Endothelial cell of umbilical vein (primary cell): ENCODE results near the gene BBX. TPM values are rescaled to one million over a fixed set of nuclear protein-coding genes. Genes with fewer than 3 reads are reported as not detected.
A peak's percentile ranks its signal among the peaks of the same experiment; 100 is the strongest.

Experiments used
- BruUV-seq: library from RNA; stranded (reverse); fragments of 400-500 nt; replicated peaks from 2 replicates; lab custom pipeline; 2021; lab: Mats Ljungman, UMichigan
- CTCF ChIA-PET: fragments of 300-600, 350-600 bp; sonication (Branson Sonifier 250); formaldehyde crosslinking; loops from one replicate; lab custom pipeline; 2021; ENCODE audit warnings: antibody characterized with exemption, inconsistent platforms; lab: Charles Lee
- POLR2A ChIA-PET: fragments of 300-600, 350-600 bp; sonication (Branson Sonifier 250); formaldehyde crosslinking; loops from one replicate; lab custom pipeline; 2021; ENCODE audit warnings: antibody characterized with exemption, inconsistent platforms; lab: Charles Lee
- DNase-seq: peaks from one replicate; pipeline ENCODE4 v3.0.0-alpha.2; 2011; ENCODE audit warnings: low read depth, low spot score
- FAIRE-seq: peaks from 2 replicates; lab custom pipeline; 2011; peaks lifted over from hg19 to GRCh38; lab: Jason Lieb, UNC
- H2AFZ ChIP-seq: 2 replicates; pipeline ENCODE4 v1.6.0; 2012; ENCODE audit warnings: low read depth, low read length, control low read depth, inconsistent platforms
- H3K27ac ChIP-seq: 2 replicates; pipeline ENCODE4 v1.5.1; 2011; ENCODE audit warnings: low read depth, mild to moderate bottlenecking, control low read depth, low read length, moderate library complexity; ENCODE audit not compliant: insufficient read depth
- H3K27me3 ChIP-seq, 2 experiments: 2 replicates each; pipeline versions ENCODE4 v1.6.0 to v1.6.1; 2011; ENCODE audit warnings: low read length in 2 of 2, mixed read lengths in 1 of 2; ENCODE audit not compliant: control insufficient read depth in 2 of 2, insufficient read depth in 2 of 2
- H3K36me3 ChIP-seq, 2 experiments: 2 replicates in 1 of 2; 3 replicates in 1 of 2; pipeline ENCODE4 v1.5.1; 2011; ENCODE audit warnings: low read length in 2 of 2, mild to moderate bottlenecking in 1 of 2, moderate library complexity in 1 of 2; ENCODE audit not compliant: control insufficient read depth in 2 of 2, insufficient read depth in 2 of 2; ENCODE audit errors: extremely low read depth in 1 of 2
- H3K4me1 ChIP-seq: 3 replicates; pipeline ENCODE4 v1.5.1; 2011; ENCODE audit warnings: mild to moderate bottlenecking, low read length; ENCODE audit not compliant: control insufficient read depth, insufficient read depth; ENCODE audit errors: extremely low read depth
- H3K4me2 ChIP-seq: 2 replicates; pipeline ENCODE4 v1.6.1; 2011; ENCODE audit warnings: low read length, control low read depth, mixed read lengths; ENCODE audit not compliant: insufficient read depth
- H3K4me3 ChIP-seq, 3 experiments: fragments of 200-600 bp in 1 of 3; sonication (generic), shearing (Covaris generic) in 1 of 3; replicated peaks in 1 of 3; 2 replicates each; pipeline ENCODE4 v1.5.1; 2011 to 2016; ENCODE audit warnings: control low read depth in 3 of 3, low read length in 3 of 3, mild to moderate bottlenecking in 2 of 3, inconsistent platforms in 1 of 3, low read depth in 1 of 3, moderate library complexity in 1 of 3; ENCODE audit not compliant: insufficient read depth in 1 of 3
- H3K79me2 ChIP-seq: 2 replicates; pipeline ENCODE4 v1.6.0; 2012; ENCODE audit warnings: low read length, inconsistent platforms; ENCODE audit not compliant: control insufficient read depth, insufficient read depth
- H3K9ac ChIP-seq: replicated peaks from 2 replicates; pipeline ENCODE3; 2011; ENCODE audit warnings: low read length, control low read depth; ENCODE audit not compliant: insufficient read depth; ENCODE audit errors: extremely low read depth
- H3K9me1 ChIP-seq: replicated peaks from 3 replicates; pipeline ENCODE4 v1.6.0; 2011; ENCODE audit warnings: mild to moderate bottlenecking, low read length; ENCODE audit not compliant: control insufficient read depth, insufficient read depth; ENCODE audit errors: extremely low read depth
- H3K9me3 ChIP-seq: replicated peaks from 2 replicates; pipeline ENCODE4 v1.5.1; 2012; ENCODE audit warnings: low read length, inconsistent platforms; ENCODE audit not compliant: control insufficient read depth, insufficient read depth
- H4K20me1 ChIP-seq: replicated peaks from 2 replicates; pipeline ENCODE3; 2011; ENCODE audit warnings: mild to moderate bottlenecking, low read length; ENCODE audit not compliant: control insufficient read depth, insufficient read depth; ENCODE audit errors: extremely low read depth
- EZH2 ChIP-seq: IDR thresholded peaks from 2 replicates; pipeline ENCODE4 v1.6.1; 2012; ENCODE audit warnings: borderline replicate concordance, low read depth, mild to moderate bottlenecking, moderate library complexity, low read length, inconsistent platforms; ENCODE audit not compliant: severe bottlenecking
- FOS ChIP-seq: IDR thresholded peaks from 2 replicates; pipeline ENCODE4 v1.6.1; 2011; ENCODE audit warnings: mild to moderate bottlenecking, low read length, moderate library complexity, borderline replicate concordance; ENCODE audit not compliant: insufficient read depth
- GATA2 ChIP-seq: IDR thresholded peaks from 2 replicates; pipeline ENCODE4 v1.7.0; 2011; ENCODE audit warnings: low read depth, mild to moderate bottlenecking, moderate library complexity, mixed read lengths, low read length; ENCODE audit not compliant: insufficient read length, insufficient read depth
- JUN ChIP-seq: IDR thresholded peaks from 2 replicates; pipeline ENCODE4 v1.6.1; 2011; ENCODE audit warnings: borderline replicate concordance, low read depth; ENCODE audit not compliant: insufficient read length, insufficient read depth
- MYC ChIP-seq: IDR thresholded peaks from one replicate; pipeline ENCODE4 v1.6.1; 2011; ENCODE audit warnings: mild to moderate bottlenecking, low read depth, low read length
- POLR2A ChIP-seq: IDR thresholded peaks from 2 replicates; pipeline ENCODE4 v1.6.1; 2012; ENCODE audit warnings: low read depth, mild to moderate bottlenecking, control low read depth, low read length
- POLR2AphosphoS5 ChIP-seq: IDR thresholded peaks from 2 replicates; pipeline ENCODE4 v1.6.1; 2012; ENCODE audit warnings: low read depth, mild to moderate bottlenecking, control low read depth, low read length, moderate library complexity; ENCODE audit not compliant: insufficient read depth
- dilution Hi-C: fragments of 300-500 bp; cut with MboI; formaldehyde crosslinking; loops from one replicate; pipeline ENCODE4 v1.15.0; 2019; ENCODE audit warnings: low sequenced_read_pairs; ENCODE audit not compliant: extremely low pct_ligation_motif_present
- intact Hi-C: fragments of 100-400 bp; cut with micrococcal nuclease; formaldehyde crosslinking; loops from one replicate; pipeline ENCODE4 v1.10.0; 2022
- polyA plus RNA-seq, 4 experiments: library from polyadenylated mRNA; depleted of rRNA in 3 of 4; stranded (reverse) in 3 of 4; unstranded in 1 of 4; fragments of >200 nt; gene quantifications; 2 replicates each; pipeline versions ENCODE4 v1.2.1 to v1.2.3, GENCODE V29; 2011 to 2012; ENCODE audit warnings: missing spikeins in 1 of 4
- total RNA-seq: library from RNA; stranded (reverse); gene quantifications from 2 replicates; pipeline ENCODE4 v1.2.3, GENCODE V29; 2021
- TF ChIP-seq, protein P1 (sequence below): IDR thresholded peaks from 2 replicates; pipeline ENCODE4 v1.6.1; 2011; ENCODE audit not compliant: insufficient read depth, insufficient read length
- TF ChIP-seq, protein P2 (sequence below), 2 donors: IDR thresholded peaks; 1 replicate in 1 of 2; 2 replicates in 1 of 2; pipeline ENCODE4 v1.5.1; 2011; ENCODE audit warnings: low read length in 2 of 2, mild to moderate bottlenecking in 2 of 2, moderate library complexity in 2 of 2, control low read depth in 1 of 2, inconsistent platforms in 1 of 2, low read depth in 1 of 2; ENCODE audit not compliant: insufficient read depth in 1 of 2; ENCODE audit errors: extremely low read depth in 1 of 2

Gene BBX
- total and polyA plus RNA-seq, 2 donors (not counting 3 experiments of a cell fraction or from before 2014, with no cell fraction given): 21.4 to 43.4 TPM

DNA sequence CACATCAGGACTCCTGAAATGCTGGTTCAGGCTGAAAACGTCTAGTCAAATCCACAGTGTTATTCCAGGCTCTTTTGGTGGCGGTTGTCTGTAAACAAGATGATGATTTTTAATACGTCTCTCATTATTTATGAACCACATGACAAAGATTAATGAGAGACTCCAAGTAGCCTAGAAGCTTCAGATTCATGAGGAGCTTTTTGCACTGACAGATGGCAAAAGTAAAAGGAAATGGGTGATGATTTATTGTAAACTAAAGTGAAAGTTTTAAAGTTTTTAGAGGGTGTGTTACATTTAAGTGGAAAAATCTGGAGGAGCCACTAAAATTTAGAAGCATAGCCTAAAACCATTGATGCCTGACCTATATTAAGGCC, 77.0 kb downstream of the BBX start:
- no TSS peak for BruUV-seq
- Histone ChIP-seq H3K4me3 (peak overlapping the region; percentile 19 to 62 (median 37)), H3K9me3 (no peaks in the 10 kb centered on the region), H3K4me2 (peak overlapping the region; percentile 84), H3K4me1 (peaks cover 20% of the 10 kb centered on the region), H3K27me3 (no peaks in the 10 kb centered on the region), H4K20me1 (no peaks in the 10 kb centered on the region), H2AFZ (peak overlapping the region; percentile 95), H3K79me2 (no peaks in the 10 kb centered on the region), H3K9ac (peak overlapping the region; percentile 79), H3K9me1 (no peaks in the 10 kb centered on the region), H3K36me3 (no peaks in the 10 kb centered on the region), H3K27ac (peak overlapping the region; percentile 84)
- TF ChIP-seq JUN (no peak), EZH2 (no peak), POLR2A (no peak), GATA2 (no peak), POLR2AphosphoS5 (no peak), FOS (no peak), MYC (no peak)
- TF ChIP-seq, protein P1, sequence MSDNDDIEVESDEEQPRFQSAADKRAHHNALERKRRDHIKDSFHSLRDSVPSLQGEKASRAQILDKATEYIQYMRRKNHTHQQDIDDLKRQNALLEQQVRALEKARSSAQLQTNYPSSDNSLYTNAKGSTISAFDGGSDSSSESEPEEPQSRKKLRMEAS: no peak
- TF ChIP-seq, protein P2, sequence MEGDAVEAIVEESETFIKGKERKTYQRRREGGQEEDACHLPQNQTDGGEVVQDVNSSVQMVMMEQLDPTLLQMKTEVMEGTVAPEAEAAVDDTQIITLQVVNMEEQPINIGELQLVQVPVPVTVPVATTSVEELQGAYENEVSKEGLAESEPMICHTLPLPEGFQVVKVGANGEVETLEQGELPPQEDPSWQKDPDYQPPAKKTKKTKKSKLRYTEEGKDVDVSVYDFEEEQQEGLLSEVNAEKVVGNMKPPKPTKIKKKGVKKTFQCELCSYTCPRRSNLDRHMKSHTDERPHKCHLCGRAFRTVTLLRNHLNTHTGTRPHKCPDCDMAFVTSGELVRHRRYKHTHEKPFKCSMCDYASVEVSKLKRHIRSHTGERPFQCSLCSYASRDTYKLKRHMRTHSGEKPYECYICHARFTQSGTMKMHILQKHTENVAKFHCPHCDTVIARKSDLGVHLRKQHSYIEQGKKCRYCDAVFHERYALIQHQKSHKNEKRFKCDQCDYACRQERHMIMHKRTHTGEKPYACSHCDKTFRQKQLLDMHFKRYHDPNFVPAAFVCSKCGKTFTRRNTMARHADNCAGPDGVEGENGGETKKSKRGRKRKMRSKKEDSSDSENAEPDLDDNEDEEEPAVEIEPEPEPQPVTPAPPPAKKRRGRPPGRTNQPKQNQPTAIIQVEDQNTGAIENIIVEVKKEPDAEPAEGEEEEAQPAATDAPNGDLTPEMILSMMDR (IDR thresholded peaks at IDR 0.05; ENCODE audit: extremely low read depth in 1 of 2, insufficient read depth in 1 of 2, low read depth in 1 of 2, low read length in 2 of 2): no peak
- ChIA-PET POLR2A (no interaction called here), CTCF (interaction anchor here (0.9 to 2.9 kb wide), 11 partner anchors 12 to 364 kb away, joined by 3 to 17 read pairs (median 5); no protein-coding TSS in a partner anchor)
- DNase-seq (peak; percentile 65), FAIRE-seq (no peak)
- intact Hi-C loops: loop anchor here (1.0 to 2.0 kb wide), 2 partner anchors 8 to 75 kb away; no protein-coding TSS in a partner anchor
- dilution Hi-C loops: no loop called here
